WTC11 (cell line): ENCODE results near the gene SH3TC1. TPM values are rescaled to one million over a fixed set of nuclear protein-coding genes. Genes with fewer than 3 reads are reported as not detected.

Experiments
- ATAC-seq: fragments of 200-7000 bp; cut with Tn5 transposase; 2 replicates; pipeline ENCODE4 v1.10.0; 2021; ENCODE audit warnings: mild to moderate bottlenecking, moderate library complexity
- CTCF ChIA-PET: fragments of 300-600 bp; sonication (Branson Sonifier 250); formaldehyde crosslinking; loops from one replicate; lab custom pipeline; 2021; ENCODE audit warnings: antibody characterized with exemption; lab: Charles Lee
- POLR2A ChIA-PET: fragments of 350-600 bp; sonication (Branson Sonifier 250); formaldehyde crosslinking; loops from one replicate; lab custom pipeline; 2021; ENCODE audit warnings: antibody characterized with exemption; lab: Charles Lee
- DNase-seq: peaks from one replicate; pipeline ENCODE4 v3.0.0; 2021; ENCODE audit warnings: low spot score
- H3K27ac Mint-ChIP-seq: 2 replicates; pipeline ENCODE4 v1.8.0; 2021; ENCODE audit warnings: mixed read lengths
- H3K27me3 Mint-ChIP-seq: 2 replicates; pipeline ENCODE4 v1.8.0; 2021; ENCODE audit warnings: low read depth, mild to moderate bottlenecking, moderate library complexity, mixed read lengths
- H3K36me3 Mint-ChIP-seq: 2 replicates; pipeline ENCODE4 v1.8.0; 2021; ENCODE audit warnings: mixed read lengths
- H3K4me1 Mint-ChIP-seq: 2 replicates; pipeline ENCODE4 v1.8.0; 2022; ENCODE audit warnings: mixed read lengths
- H3K4me3 Mint-ChIP-seq: 2 replicates; pipeline ENCODE4 v1.8.0; 2021; ENCODE audit warnings: mild to moderate bottlenecking, moderate library complexity, mixed read lengths
- H3K9me3 Mint-ChIP-seq: 2 replicates; pipeline ENCODE4 v1.8.0; 2021; ENCODE audit warnings: mixed read lengths
- E2F5 ChIP-seq: sonication (generic); formaldehyde crosslinking; IDR thresholded peaks from 2 replicates; pipeline ENCODE4 v1.8.1; 2022; ENCODE audit warnings: mild to moderate bottlenecking, moderate library complexity, missing genetic modification reagents
- ETV6 ChIP-seq: sonication (generic); formaldehyde crosslinking; IDR thresholded peaks from 2 replicates; pipeline ENCODE4 v1.8.1; 2022; ENCODE audit warnings: mild to moderate bottlenecking, missing genetic modification reagents
- FOXJ3 ChIP-seq: sonication (generic); formaldehyde crosslinking; IDR thresholded peaks from 2 replicates; pipeline ENCODE4 v1.9.0; 2021; ENCODE audit warnings: missing genetic modification reagents, mild to moderate bottlenecking, borderline replicate concordance
- GTF2I ChIP-seq: fragments of 250-450 bp; sonication (Bioruptor Pico); conservative IDR thresholded peaks from 2 replicates; pipeline ENCODE4 v1.4.0; 2021; ENCODE audit warnings: mild to moderate bottlenecking
- OVOL2 ChIP-seq: fragments of 250-450 bp; sonication (Bioruptor Pico); IDR thresholded peaks from 2 replicates; pipeline ENCODE4 v1.9.0; 2021; ENCODE audit warnings: mild to moderate bottlenecking, borderline replicate concordance
- RELA ChIP-seq: sonication (generic); formaldehyde crosslinking; IDR thresholded peaks from 2 replicates; pipeline ENCODE4 v1.8.1; 2022; ENCODE audit warnings: missing genetic modification reagents, mild to moderate bottlenecking, borderline replicate concordance
- TCF7 ChIP-seq: sonication (generic); formaldehyde crosslinking; IDR thresholded peaks from 2 replicates; pipeline ENCODE4 v1.8.0; 2022; ENCODE audit warnings: mild to moderate bottlenecking, low read depth, missing genetic modification reagents, moderate library complexity
- TEAD1 ChIP-seq: sonication (generic); formaldehyde crosslinking; IDR thresholded peaks from 2 replicates; pipeline ENCODE4 v1.8.0; 2022; ENCODE audit warnings: mild to moderate bottlenecking, missing genetic modification reagents
- ZBTB21 ChIP-seq: sonication (generic); formaldehyde crosslinking; IDR thresholded peaks from 2 replicates; pipeline ENCODE4 v1.8.1; 2023; ENCODE audit warnings: mild to moderate bottlenecking, missing genetic modification reagents, borderline replicate concordance
- ZBTB43 ChIP-seq: sonication (generic); formaldehyde crosslinking; IDR thresholded peaks from 2 replicates; pipeline ENCODE4 v1.8.1; 2023; ENCODE audit warnings: mild to moderate bottlenecking, missing genetic modification reagents
- ZNF317 ChIP-seq: sonication (generic); formaldehyde crosslinking; IDR thresholded peaks from 2 replicates; pipeline ENCODE4 v1.8.1; 2023; ENCODE audit warnings: low read depth, mild to moderate bottlenecking, moderate library complexity, missing genetic modification reagents, borderline replicate concordance
- ZNF396 ChIP-seq: fragments of 250-450 bp; sonication (Bioruptor Pico); IDR thresholded peaks from 2 replicates; pipeline ENCODE4 v1.8.0; 2021; ENCODE audit warnings: mild to moderate bottlenecking, moderate library complexity, borderline replicate concordance
- total RNA-seq: library from RNA; stranded (reverse); gene quantifications from 3 replicates; pipeline ENCODE4 v1.2.3, GENCODE V29; 2021
- TF ChIP-seq, protein P1 (sequence below): sonication (generic); formaldehyde crosslinking; IDR thresholded peaks from 2 replicates; pipeline ENCODE4 v1.8.0; 2023; ENCODE audit warnings: mild to moderate bottlenecking, missing genetic modification reagents
- TF ChIP-seq, protein P2 (sequence below): fragments of 200-600 bp; IDR thresholded peaks from 2 replicates; pipeline ENCODE4 v1.8.0; 2022; ENCODE audit warnings: antibody characterized with exemption
- TF ChIP-seq, protein P3 (sequence below): sonication (generic); formaldehyde crosslinking; IDR thresholded peaks from 2 replicates; pipeline ENCODE4 v1.8.0; 2022; ENCODE audit warnings: missing genetic modification reagents
- TF ChIP-seq, protein P4 (sequence below): sonication (generic); formaldehyde crosslinking; IDR thresholded peaks from 2 replicates; pipeline ENCODE4 v1.8.1; 2023; ENCODE audit warnings: mild to moderate bottlenecking, missing genetic modification reagents, moderate library complexity
- TF ChIP-seq, protein P5 (sequence below): sonication (generic); formaldehyde crosslinking; IDR thresholded peaks from 2 replicates; pipeline ENCODE4 v1.8.0; 2022; ENCODE audit warnings: mild to moderate bottlenecking, missing genetic modification reagents

SH3TC1 gene
- total RNA-seq, 1 experiment from 2014 or later, result 0.42 TPM

- TF ChIP-seq, protein P1, sequence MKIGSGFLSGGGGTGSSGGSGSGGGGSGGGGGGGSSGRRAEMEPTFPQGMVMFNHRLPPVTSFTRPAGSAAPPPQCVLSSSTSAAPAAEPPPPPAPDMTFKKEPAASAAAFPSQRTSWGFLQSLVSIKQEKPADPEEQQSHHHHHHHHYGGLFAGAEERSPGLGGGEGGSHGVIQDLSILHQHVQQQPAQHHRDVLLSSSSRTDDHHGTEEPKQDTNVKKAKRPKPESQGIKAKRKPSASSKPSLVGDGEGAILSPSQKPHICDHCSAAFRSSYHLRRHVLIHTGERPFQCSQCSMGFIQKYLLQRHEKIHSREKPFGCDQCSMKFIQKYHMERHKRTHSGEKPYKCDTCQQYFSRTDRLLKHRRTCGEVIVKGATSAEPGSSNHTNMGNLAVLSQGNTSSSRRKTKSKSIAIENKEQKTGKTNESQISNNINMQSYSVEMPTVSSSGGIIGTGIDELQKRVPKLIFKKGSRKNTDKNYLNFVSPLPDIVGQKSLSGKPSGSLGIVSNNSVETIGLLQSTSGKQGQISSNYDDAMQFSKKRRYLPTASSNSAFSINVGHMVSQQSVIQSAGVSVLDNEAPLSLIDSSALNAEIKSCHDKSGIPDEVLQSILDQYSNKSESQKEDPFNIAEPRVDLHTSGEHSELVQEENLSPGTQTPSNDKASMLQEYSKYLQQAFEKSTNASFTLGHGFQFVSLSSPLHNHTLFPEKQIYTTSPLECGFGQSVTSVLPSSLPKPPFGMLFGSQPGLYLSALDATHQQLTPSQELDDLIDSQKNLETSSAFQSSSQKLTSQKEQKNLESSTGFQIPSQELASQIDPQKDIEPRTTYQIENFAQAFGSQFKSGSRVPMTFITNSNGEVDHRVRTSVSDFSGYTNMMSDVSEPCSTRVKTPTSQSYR, result no peak
- no peak for TF ChIP-seq RELA (CRISPR knock-in tag)
- no peak for TF ChIP-seq GTF2I
- TF ChIP-seq FOXJ3 (CRISPR knock-in tag), result no peak
- TF ChIP-seq, protein P2, sequence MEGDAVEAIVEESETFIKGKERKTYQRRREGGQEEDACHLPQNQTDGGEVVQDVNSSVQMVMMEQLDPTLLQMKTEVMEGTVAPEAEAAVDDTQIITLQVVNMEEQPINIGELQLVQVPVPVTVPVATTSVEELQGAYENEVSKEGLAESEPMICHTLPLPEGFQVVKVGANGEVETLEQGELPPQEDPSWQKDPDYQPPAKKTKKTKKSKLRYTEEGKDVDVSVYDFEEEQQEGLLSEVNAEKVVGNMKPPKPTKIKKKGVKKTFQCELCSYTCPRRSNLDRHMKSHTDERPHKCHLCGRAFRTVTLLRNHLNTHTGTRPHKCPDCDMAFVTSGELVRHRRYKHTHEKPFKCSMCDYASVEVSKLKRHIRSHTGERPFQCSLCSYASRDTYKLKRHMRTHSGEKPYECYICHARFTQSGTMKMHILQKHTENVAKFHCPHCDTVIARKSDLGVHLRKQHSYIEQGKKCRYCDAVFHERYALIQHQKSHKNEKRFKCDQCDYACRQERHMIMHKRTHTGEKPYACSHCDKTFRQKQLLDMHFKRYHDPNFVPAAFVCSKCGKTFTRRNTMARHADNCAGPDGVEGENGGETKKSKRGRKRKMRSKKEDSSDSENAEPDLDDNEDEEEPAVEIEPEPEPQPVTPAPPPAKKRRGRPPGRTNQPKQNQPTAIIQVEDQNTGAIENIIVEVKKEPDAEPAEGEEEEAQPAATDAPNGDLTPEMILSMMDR, result no peak
- TF ChIP-seq ZBTB43 (CRISPR knock-in tag), result no peak
- no peak for TF ChIP-seq E2F5 (CRISPR knock-in tag)
- TF ChIP-seq ZNF396 (CRISPR knock-in tag), result no peak
- TF ChIP-seq, protein P3, sequence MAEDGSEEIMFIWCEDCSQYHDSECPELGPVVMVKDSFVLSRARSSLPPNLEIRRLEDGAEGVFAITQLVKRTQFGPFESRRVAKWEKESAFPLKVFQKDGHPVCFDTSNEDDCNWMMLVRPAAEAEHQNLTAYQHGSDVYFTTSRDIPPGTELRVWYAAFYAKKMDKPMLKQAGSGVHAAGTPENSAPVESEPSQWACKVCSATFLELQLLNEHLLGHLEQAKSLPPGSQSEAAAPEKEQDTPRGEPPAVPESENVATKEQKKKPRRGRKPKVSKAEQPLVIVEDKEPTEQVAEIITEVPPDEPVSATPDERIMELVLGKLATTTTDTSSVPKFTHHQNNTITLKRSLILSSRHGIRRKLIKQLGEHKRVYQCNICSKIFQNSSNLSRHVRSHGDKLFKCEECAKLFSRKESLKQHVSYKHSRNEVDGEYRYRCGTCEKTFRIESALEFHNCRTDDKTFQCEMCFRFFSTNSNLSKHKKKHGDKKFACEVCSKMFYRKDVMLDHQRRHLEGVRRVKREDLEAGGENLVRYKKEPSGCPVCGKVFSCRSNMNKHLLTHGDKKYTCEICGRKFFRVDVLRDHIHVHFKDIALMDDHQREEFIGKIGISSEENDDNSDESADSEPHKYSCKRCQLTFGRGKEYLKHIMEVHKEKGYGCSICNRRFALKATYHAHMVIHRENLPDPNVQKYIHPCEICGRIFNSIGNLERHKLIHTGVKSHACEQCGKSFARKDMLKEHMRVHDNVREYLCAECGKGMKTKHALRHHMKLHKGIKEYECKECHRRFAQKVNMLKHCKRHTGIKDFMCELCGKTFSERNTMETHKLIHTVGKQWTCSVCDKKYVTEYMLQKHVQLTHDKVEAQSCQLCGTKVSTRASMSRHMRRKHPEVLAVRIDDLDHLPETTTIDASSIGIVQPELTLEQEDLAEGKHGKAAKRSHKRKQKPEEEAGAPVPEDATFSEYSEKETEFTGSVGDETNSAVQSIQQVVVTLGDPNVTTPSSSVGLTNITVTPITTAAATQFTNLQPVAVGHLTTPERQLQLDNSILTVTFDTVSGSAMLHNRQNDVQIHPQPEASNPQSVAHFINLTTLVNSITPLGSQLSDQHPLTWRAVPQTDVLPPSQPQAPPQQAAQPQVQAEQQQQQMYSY (CRISPR knock-in tag), result no peak
- TF ChIP-seq ETV6 (CRISPR knock-in tag), result no peak
- TF ChIP-seq, protein P4, sequence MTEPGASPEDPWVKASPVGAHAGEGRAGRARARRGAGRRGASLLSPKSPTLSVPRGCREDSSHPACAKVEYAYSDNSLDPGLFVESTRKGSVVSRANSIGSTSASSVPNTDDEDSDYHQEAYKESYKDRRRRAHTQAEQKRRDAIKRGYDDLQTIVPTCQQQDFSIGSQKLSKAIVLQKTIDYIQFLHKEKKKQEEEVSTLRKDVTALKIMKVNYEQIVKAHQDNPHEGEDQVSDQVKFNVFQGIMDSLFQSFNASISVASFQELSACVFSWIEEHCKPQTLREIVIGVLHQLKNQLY (CRISPR knock-in tag), result no peak
- TF ChIP-seq OVOL2 (CRISPR knock-in tag), result no peak
Observed at GRCh38 chr4:8250227-8250626, 51.1 kb downstream of the SH3TC1 start (continued).

DNA sequence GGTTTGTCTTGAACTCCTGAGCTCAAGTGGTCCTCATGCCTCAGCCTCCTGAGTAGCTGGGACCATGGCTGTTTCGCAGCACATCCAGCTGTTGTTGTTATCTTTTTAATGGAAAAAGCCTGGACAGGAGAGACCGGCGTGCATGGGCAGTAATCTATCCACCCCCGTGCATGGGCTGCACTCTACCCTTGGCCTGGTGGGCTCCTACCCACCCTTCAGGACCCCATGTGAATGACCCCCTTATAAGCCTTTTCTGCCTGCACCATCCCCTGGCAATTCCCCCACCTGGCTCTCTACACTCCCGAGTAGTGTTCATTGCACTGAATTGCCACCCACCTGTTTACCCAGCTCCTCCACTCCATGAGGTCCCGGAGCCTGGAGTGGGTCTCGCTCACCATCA, 51.5 kb downstream of the SH3TC1 start:
- no peak for DNase-seq
- H3K27me3 Mint-ChIP-seq, result no peaks in the 10 kb centered on the region
- TF ChIP-seq ZNF317, result no peak
- TF ChIP-seq TEAD1, result no peak
- TF ChIP-seq TCF7 (CRISPR knock-in tag), result no peak
- no peak for TF ChIP-seq ZBTB21 (CRISPR knock-in tag)
- TF ChIP-seq, protein P4 (CRISPR knock-in tag), result no peak
- no peak for TF ChIP-seq ZBTB43 (CRISPR knock-in tag)
- TF ChIP-seq, protein P5, sequence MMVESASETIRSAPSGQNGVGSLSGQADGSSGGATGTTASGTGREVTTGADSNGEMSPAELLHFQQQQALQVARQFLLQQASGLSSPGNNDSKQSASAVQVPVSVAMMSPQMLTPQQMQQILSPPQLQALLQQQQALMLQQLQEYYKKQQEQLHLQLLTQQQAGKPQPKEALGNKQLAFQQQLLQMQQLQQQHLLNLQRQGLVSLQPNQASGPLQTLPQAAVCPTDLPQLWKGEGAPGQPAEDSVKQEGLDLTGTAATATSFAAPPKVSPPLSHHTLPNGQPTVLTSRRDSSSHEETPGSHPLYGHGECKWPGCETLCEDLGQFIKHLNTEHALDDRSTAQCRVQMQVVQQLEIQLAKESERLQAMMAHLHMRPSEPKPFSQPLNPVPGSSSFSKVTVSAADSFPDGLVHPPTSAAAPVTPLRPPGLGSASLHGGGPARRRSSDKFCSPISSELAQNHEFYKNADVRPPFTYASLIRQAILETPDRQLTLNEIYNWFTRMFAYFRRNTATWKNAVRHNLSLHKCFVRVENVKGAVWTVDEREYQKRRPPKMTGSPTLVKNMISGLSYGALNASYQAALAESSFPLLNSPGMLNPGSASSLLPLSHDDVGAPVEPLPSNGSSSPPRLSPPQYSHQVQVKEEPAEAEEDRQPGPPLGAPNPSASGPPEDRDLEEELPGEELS (CRISPR knock-in tag), result no peak
- H3K4me1 Mint-ChIP-seq, result no peaks in the 10 kb centered on the region
- POLR2A ChIA-PET, result interaction anchor here (0.7 kb wide), 1 partner anchor 559 kb away, joined by 3 read pairs; no protein-coding TSS in a partner anchor
- H3K9me3 Mint-ChIP-seq, result 0 out of 2 replicates have a peak, but pooled peaks cover 7% of the 10 kb centered on the region
- CTCF ChIA-PET, result interaction anchor here (0.6 to 2.3 kb wide), 3 partner anchors 8 to 44 kb away, joined by 3 to 7 read pairs (median 5); no protein-coding TSS in a partner anchor
- ATAC-seq, result no peak
- H3K36me3 Mint-ChIP-seq, result no peaks in the 10 kb centered on the region
- H3K27ac Mint-ChIP-seq, result no peak overlapping the region
- no peak overlapping the region for H3K4me3 Mint-ChIP-seq
